ENCODE measurements around the gene TYMP.
"Not testable (repeated sequence)": the region's sequence is repeated elsewhere in the genome, so short reads cannot be mapped to it uniquely, and the experiment has no call there.

TYMP gene

GRCh38 chr22:50537765-50538164 is 8.0 kb upstream of the TYMP start:
- no peak for DNase-seq

DNA sequence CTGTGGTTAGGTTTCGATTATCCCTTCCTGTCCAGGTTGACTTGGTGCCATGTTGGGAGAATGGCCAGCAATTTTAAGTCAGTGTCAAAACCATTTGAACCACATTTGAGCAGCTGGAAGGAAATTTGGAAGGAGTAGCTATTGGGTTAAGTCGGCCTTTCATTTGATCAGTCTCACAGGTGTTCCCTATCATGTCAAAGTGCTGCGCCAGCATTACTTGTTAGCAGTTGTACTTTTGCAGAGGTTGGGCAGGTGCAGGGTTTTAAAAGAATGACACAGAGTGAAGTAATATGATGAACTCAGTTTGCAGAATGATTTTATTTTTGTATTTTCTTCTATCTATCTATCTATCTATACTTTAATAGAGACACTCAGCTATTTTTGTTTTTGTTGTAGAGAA is 6.4 kb upstream of the TYMP start:
- DNase-seq = no peak

DNA sequence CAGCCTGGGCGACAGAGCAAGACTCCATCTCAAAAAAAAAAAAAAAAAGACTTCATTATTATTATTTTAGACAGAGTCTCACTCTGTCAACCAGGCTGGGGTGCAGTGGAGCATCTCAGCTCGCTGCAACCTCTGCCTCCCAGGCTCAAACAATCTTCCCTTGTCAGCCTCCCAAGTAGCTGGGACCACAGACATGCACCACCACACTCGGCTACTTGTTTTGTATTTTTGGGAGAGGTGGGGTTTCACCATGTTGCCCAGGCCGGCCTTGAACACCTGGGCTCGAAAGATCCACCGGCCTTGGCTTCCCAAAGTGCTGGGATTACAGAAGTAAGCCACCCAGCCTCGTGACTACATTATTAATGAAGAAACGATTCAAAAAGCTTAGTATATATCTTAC is 5.3 kb upstream of the TYMP start:
- DNase-seq = no peak

GRCh38 chr22:50533856-50534711 is 4.3 kb upstream of the TYMP start:
- DNase-seq = not testable (repeated sequence)

DNA sequence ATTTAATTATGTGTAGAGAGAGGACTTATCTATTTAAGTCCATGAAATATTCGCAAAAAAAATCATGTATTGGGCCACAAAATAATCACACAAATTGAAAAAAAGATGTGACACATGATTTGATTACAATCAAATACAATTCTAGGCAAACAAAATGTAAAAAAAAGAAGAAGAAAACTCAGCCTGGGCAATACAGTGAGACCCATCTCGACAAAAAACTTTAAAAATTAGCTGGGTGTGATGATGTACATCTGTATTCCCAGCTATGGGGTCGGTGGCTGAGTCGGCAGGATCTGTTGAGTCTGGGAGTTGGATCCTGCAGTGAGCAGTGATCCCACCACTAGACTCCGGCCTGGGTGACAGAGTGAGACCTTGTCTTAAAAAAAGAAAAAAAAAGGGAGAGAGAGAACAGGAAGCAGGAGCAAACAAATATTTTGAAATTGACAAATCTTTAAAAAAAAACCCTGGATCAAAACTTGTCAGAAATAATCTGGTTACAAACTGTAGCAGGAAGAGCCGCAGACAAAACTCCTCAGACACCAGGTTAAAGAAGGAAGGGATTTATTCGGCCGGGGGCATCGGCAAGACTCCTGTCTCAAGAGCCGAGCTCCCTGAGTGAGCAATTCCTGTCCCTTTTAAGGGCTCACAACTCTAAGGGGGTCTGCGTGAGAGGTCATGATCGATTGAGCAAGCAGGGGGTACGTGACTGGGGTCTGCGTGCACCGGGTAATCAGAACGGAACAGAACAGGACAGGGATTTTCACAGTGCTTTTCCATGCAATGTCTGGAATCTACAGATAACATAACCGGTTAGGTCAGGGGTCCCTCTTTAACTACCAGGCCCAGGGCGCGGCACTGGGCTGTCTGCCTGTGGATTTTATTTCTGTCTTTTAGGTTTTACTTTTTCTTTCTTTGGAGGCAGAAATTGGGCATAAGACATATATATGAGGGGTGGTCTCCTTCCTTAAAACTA is 3.3 kb upstream of the TYMP start:
- DNase-seq = no peak

DNA sequence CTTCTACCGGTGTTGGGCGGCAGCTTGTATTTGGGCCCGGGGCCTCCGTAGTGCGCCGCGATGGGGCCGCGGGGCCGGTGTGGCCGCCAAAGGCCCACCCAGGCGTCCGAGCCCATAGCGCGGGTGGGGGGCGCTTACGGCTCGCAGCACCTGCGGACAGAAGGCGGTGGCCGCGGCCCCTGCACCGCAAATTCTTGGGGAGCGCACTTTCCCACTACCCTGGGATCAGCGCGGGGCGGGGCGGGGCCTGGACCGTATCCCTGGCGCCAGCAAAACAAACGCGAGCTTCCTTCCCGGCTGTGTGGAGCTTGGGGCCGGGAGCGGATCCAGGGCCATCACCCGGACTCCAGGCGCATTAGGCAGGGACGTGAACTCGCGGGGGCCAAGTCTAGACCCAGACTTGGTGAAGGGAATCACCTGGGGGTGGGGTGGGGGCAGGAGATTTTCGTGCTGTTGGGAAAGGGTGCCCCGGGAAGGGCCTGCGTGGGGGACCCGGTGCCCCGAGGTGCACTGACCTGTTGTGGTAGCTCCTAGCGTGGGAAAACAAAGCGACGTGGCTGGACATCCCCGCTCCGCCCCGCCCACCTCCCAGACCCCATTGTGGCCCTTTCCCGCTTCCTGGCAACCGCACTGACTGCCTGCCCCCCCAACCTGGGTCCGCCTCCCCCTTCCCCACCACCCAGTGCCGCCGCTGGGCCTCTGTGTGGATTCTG is 2.3 kb upstream of the TYMP start:
- DNase-seq = peak; percentile 8

DNA sequence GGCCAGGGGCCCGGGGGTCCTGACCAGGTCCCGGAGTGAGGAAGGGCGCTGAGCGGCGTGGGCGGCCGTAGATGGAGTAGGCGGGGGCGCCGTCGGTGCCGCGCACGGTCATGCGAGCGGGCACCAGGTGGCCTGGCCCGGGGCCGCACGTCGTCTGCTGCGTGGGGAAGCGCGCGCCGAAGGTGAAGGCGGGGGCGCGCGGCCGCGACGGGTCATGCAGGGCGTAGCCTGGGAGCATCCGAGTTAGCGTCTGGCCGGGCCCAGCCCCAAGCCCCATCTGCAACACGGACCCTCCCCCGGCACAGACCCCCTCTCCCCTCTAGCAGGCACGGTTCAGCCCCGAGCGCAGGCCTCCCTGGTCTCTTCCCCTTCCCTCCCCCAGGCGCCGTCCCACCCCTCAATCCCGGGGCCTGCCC is 1.7 kb upstream of the TYMP start:
- peak; percentile 69 for DNase-seq

GRCh38 chr22:50530877-50531545 is 1.2 kb upstream of the TYMP start:
- peak; percentile 86 for DNase-seq

DNA sequence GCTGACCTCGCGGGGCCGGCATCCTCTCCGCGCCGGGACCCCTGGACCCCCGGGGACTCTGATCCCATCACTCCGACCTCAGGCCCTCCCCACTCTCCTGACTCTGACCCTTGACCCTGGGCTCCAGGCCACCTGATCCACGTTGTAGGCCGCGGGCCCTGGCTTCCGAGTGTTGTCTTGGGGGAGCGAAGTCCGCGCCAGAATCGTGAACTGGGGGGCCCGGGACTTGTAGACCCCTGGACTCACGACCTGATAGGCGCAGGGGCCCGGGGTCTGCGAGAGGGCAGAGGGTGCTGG is 716 bp upstream of the TYMP start:
- DNase-seq = no peak

GRCh38 chr22:50529416-50529896 is 356 bp downstream of the TYMP start:
- DNase-seq = no peak

GRCh38 chr22:50528682-50529415 is 963 bp downstream of the TYMP start:
- DNase-seq = no peak

DNA sequence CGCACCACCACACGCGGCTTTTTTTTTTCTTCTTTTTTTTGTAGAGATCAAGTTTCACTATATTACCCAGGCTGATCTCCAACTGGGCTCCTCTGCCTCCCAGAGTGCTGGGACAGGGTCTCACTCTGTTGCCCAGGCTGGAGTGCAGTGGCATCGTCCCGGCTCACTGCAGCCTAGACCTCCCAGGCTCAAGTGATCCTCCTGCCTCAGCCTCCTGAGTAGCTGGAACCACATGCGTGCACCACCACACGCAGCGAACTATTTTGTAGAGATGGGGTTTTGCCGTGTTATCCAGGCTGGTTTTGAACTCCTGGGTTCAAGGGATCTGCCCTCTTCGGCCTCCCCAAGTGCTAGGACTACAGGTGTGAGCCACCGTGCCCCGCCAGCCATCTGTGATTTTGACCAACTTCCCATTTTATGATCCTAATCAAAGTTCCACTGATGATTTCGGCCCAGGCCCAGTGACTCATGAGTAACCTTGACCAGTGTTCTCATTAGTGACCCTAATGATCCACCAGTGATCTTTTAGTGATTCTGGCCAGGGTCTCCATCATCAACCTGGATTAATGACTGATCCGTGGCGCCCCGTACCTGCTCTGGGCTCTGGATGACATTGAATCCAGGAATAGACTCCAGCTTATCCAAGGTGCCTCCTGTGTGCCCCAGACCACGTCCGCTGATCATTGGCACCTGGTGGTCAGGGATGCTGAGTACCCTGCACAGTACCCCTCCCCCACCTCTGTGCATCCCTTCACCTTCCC is 1.7 kb downstream of the TYMP start:
- no peak for DNase-seq

- DNase-seq = peak; percentile 50
Observed at GRCh38 chr22:50526834-50527801, 2.7 kb downstream of the TYMP start.

- DNase-seq = peak; percentile 86
Observed at GRCh38 chr22:50526108-50526833, 3.5 kb downstream of the TYMP start.

- DNase-seq = no peak
Observed at GRCh38 chr22:50525858-50526107, 4.0 kb downstream of the TYMP start.

DNA sequence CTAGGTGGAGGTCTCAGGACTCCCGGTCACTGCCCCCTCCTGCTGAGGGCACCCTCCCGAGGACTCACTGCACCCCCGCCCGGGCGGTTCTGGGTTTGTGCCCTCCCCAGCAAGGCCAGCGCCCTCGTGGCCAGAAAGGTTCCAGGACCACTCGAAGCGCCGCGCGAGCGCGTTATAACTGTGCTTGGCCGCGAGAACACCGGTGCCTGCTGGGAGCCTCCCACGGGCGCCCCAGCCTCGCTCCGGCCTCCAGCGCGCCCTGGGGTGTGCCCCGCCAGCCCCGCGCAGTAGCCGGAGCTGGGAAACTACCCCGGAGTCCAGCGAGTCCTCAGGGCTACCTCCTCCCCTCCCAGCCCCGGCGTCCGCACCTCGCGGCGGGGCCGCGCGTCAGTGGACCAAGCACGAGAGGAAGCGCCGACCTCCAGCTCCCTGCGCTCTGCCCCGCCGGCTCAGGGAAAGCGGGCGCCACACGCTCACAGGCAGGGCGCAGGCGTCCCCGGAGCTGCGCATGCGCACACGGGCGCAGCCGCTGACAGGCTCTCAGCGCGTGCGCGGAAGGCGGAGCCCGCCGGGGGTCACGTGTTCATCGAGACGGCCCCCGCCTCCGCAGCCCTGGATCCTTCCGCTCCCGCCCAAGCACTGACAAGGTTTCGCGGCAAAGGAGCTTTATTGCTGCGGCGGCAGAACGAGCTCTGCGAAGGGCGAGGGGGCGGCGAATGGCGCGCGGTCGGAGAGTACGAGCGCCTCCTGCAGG is 4.5 kb downstream of the TYMP start, which contains the start of gene SCO2:
Gene SCO2 (minus strand): TSS at position 495 of the 754 bp plus-strand sequence. CDS start 1,187 bp downstream, outside the sequence.
- DNase-seq = peak; percentile 98

DNA sequence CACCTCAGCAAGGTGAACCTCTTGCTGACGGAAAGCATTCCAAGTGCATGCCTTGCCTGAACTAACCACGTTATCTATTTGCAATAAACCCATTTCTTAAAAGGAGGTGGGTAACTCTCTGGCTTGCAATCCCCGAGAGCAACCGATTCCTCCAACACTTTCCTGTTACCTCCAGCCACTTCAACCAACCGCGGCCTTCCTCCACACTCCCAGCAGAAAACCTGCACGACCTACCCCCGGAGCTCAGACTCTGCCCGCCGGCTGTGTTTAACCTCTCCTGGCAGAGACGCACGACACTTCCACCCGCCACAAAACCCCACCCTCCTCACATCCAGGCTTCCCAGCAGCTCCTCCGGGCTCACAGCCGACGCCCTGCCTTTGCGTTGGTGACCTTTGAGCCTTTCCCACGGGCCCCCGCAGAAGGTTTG is 5.1 kb downstream of the TYMP start:
- no peak for DNase-seq

Measured in stimulated activated CD4-positive, alpha-beta T cell treated with anti-CD3 and anti-CD28 coated beads, Interleukin-4, amount 100 ng/mL, for 24 hours (primary cell).